Measurements from ENCODE around the gene PLVAP. TPM values are rescaled to one million over a fixed set of nuclear protein-coding genes. Genes with fewer than 3 reads are reported as not detected.

The PLVAP gene
- total RNA-seq, 1 donor from 2014 or later, result 174 TPM

DNA sequence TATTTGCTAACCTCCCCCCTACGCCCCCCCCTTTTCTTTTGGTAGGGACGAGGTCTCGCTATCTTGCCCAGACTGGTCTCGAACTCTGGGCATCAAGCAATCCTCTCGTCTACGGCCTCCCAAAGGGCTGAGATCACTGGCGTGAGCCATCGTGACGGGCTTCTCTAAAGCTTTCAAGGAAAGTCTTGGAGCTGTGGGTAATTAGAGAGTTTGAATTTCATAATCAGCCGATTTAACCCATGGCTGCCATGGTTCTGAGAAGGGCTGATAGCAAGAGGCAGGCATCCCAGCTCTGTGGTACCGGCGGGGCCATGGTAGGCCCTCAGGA is 73.2 kb downstream of the PLVAP start:
- DNase-seq, result peak; percentile 76
- intact Hi-C loops (cut with DNase I), result no loop called here
- Histone ChIP-seq H3K4me3 (peak overlapping the region; percentile 91), H3K9me3 (no peaks in the 10 kb centered on the region), H3K27ac (peak overlapping the region; percentile 94), H3K27me3 (no peaks in the 10 kb centered on the region), H3K4me1 (peaks cover 34% of the 10 kb centered on the region), H3K36me3 (no peaks in the 10 kb centered on the region)
- ATAC-seq, result no peak
- TF ChIP-seq CTCF (IDR thresholded peaks at IDR 0.05), result no peak

DNA sequence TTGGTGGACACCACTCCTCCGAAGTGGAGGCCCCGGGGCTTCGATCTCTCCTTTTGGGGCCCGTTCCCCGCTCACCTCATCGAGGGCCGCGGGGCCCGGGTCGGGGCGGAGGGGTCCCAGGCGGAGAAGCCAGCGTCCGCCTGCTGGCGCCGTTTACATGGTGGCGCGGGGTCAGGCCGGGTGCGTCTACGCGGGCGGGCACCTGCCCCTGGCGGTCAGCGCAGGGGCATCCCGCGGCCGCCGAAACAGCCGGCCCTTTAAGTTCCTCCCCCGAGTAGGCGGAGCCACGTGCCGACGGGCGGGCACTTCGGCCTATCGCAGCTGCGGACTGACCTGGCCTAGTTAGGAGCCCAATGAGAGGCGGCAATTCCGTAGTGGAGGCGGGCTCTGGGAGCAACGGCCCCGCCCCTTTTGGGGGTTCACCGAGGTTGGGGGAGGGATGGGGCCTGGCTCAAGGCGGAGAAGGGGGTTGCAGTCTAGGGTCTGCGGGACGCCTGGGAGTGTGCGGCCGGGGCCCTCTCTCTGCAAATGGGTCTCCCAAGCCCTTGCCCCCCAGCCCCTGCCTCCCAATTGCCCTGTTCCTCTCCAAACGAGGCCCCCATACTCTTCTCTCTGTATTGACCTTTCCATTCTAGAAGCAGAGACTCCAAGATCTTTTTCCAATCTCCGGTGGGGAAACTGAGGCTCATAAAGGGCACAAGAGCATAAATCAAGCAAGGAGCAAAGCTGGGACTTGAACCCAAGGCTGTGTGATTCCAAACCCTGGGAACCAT is 73.8 kb downstream of the PLVAP start, which contains the start of gene ABHD8:
ABHD8 (minus strand) TSS at position 259 of the 773 bp plus-strand sequence. CDS start 1,809 bp downstream, outside the sequence.
- ATAC-seq, result peak; percentile 87
- intact Hi-C loops (cut with DNase I), result no loop called here
- TF ChIP-seq CTCF (IDR thresholded peaks at IDR 0.05), result peak; percentile 72

GRCh38 chr19:17302391-17303166 is 74.6 kb downstream of the PLVAP start:
- Histone ChIP-seq H3K9me3 (no peaks in the 10 kb centered on the region), H3K4me1 (peaks cover 34% of the 10 kb centered on the region), H3K27ac (peak overlapping the region; percentile 94), H3K4me3 (peak overlapping the region; percentile 91), H3K36me3 (no peaks in the 10 kb centered on the region), H3K27me3 (no peaks in the 10 kb centered on the region)
- TF ChIP-seq CTCF (IDR thresholded peaks at IDR 0.05), result no peak
- DNase-seq, result peak; percentile 74
- ATAC-seq, result peak; percentile 1
- intact Hi-C loops (cut with DNase I), result no loop called here

More for the DNA sequence above, 73.8 kb downstream of the PLVAP start, which contains the start of gene ABHD8:
- H3K4me3 ChIP-seq, result peak within 1 kb of the TSS; percentile 91
- H3K36me3 ChIP-seq, result no peaks in the 10 kb centered on the region
- H3K27me3 ChIP-seq, result no peaks in the 10 kb centered on the region
- peak within 1 kb of the TSS; percentile 94 for H3K27ac ChIP-seq
- peak; percentile 98 for DNase-seq
- no peaks in the 10 kb centered on the region for H3K9me3 ChIP-seq
- peaks cover 34% of the 10 kb centered on the region for H3K4me1 ChIP-seq

Other genes starting within 250 kb of the PLVAP start
- gene USE1, start 162.0 kb downstream of the PLVAP start, total RNA-seq, result 24.0 TPM
- gene OCEL1, start 151.1 kb downstream of the PLVAP start, total RNA-seq, result 31.6 TPM
- 41.7 TPM for gene NR2F6, start 131.4 kb downstream of the PLVAP start, total RNA-seq
- gene USHBP1, start 112.6 kb downstream of the PLVAP start, total RNA-seq, result 14.0 TPM
- 67.9 TPM for gene BABAM1, start 109.9 kb downstream of the PLVAP start, total RNA-seq
- 0.64 TPM for gene ANKLE1, start 95.4 kb downstream of the PLVAP start, total RNA-seq
- 17.1 TPM for gene ABHD8, start 73.9 kb downstream of the PLVAP start, total RNA-seq
- 84.9 TPM for gene MRPL34, start 71.5 kb downstream of the PLVAP start, total RNA-seq
- gene DDA1, start 67.8 kb downstream of the PLVAP start, total RNA-seq, result 30.4 TPM
- gene ANO8, start 42.5 kb downstream of the PLVAP start, total RNA-seq, result 14.6 TPM
- gene GTPBP3, start 39.8 kb downstream of the PLVAP start, total RNA-seq, result 17.7 TPM
- 2.0 TPM for gene CCDC194, start 16.9 kb upstream of the PLVAP start, total RNA-seq
- 133 TPM for gene BST2, start 28.3 kb upstream of the PLVAP start, total RNA-seq
- gene MVB12A, start 42.7 kb upstream of the PLVAP start, total RNA-seq, result 36.3 TPM
- not detected for gene TMEM221, start 71.3 kb upstream of the PLVAP start, total RNA-seq
- gene NXNL1, start 83.6 kb upstream of the PLVAP start, total RNA-seq, result not detected
- 27.8 TPM for gene SLC27A1, start 93.2 kb upstream of the PLVAP start, total RNA-seq
- gene PGLS, start 134.3 kb upstream of the PLVAP start, total RNA-seq, result 78.0 TPM
- gene COLGALT1, start 178.3 kb upstream of the PLVAP start, total RNA-seq, result 104 TPM